OCI-LY7 (cell line): ENCODE measurements around the gene CASK. TPM values are rescaled to one million over a fixed set of nuclear protein-coding genes. Genes with fewer than 3 reads are reported as not detected.

Experiments
- BruUV-seq: library from RNA; stranded (reverse); fragments of 400-500 nt; replicated peaks from 2 replicates; lab custom pipeline; 2021; lab: Mats Ljungman, UMichigan
- CTCF ChIA-PET: fragments of 300-600 bp; sonication (Branson Sonifier 250); formaldehyde crosslinking; loops from one replicate; lab custom pipeline; 2022; ENCODE audit warnings: antibody characterized with exemption; ENCODE audit not compliant: unreplicated experiment; lab: Charles Lee
- POLR2A ChIA-PET: fragments of 300-600 bp; sonication (Branson Sonifier 250); formaldehyde crosslinking; loops from one replicate; lab custom pipeline; 2022; ENCODE audit warnings: antibody characterized with exemption; lab: Charles Lee
- DNase-seq: peaks from one replicate; pipeline ENCODE4 v3.0.0-alpha.2; 2015; ENCODE audit warnings: low spot score
- H2AFZ ChIP-seq: fragments of 200-600 bp; sonication (generic), shearing (Covaris generic); 2 replicates; pipeline ENCODE4 v1.6.1; 2014; ENCODE audit warnings: mild to moderate bottlenecking, antibody characterized with exemption, low read length, moderate library complexity
- H3K27ac ChIP-seq: fragments of 200-600 bp; sonication (generic); 2 replicates; pipeline ENCODE4 v1.5.1; 2014; ENCODE audit warnings: mixed run types, low read depth, mild to moderate bottlenecking, moderate library complexity, low read length, inconsistent platforms; ENCODE audit not compliant: poor library complexity, severe bottlenecking
- H3K36me3 ChIP-seq: fragments of 200-600 bp; sonication (generic); 2 replicates; pipeline ENCODE4 v1.6.1; 2014; ENCODE audit warnings: mild to moderate bottlenecking, antibody characterized with exemption, low read length, moderate library complexity, mixed read lengths; ENCODE audit not compliant: insufficient read depth
- H3K4me1 ChIP-seq: fragments of 200-600 bp; sonication (generic); 2 replicates; pipeline ENCODE4 v1.5.1; 2014; ENCODE audit warnings: mild to moderate bottlenecking, low read length; ENCODE audit not compliant: insufficient read depth, poor library complexity, severe bottlenecking
- H3K4me2 ChIP-seq: fragments of 200-600 bp; sonication (generic); 2 replicates; pipeline ENCODE4 v1.6.1; 2014; ENCODE audit warnings: mild to moderate bottlenecking, low read length
- H3K4me3 ChIP-seq: fragments of 200-600 bp; sonication (generic); 2 replicates; pipeline ENCODE4 v1.5.1; 2014; ENCODE audit warnings: mild to moderate bottlenecking, low read depth, low read length; ENCODE audit not compliant: poor library complexity, severe bottlenecking
- H3K79me2 ChIP-seq: fragments of 200-600 bp; sonication (generic); 2 replicates; pipeline ENCODE4 v1.6.1; 2016; ENCODE audit warnings: low read depth, mild to moderate bottlenecking, low read length, moderate library complexity, mixed read lengths; ENCODE audit not compliant: insufficient read depth
- H3K9me2 ChIP-seq: fragments of 200-600 bp; sonication (generic); 2 replicates; pipeline ENCODE4 v1.6.1; 2016; ENCODE audit warnings: mild to moderate bottlenecking, low read length, mixed read lengths; ENCODE audit not compliant: insufficient read depth
- H3K9me3 ChIP-seq: fragments of 200-600 bp; sonication (generic); 2 replicates; pipeline ENCODE4 v1.6.1; 2014; ENCODE audit warnings: mild to moderate bottlenecking, mixed run types, low read length, mixed read lengths
- H4K20me1 ChIP-seq: fragments of 200-600 bp; sonication (generic); 2 replicates; pipeline ENCODE4 v1.6.1; 2014; ENCODE audit warnings: mild to moderate bottlenecking, antibody characterized with exemption, low read length, moderate library complexity, mixed read lengths; ENCODE audit not compliant: insufficient read depth
- CTCF ChIP-seq: fragments of 200-600 bp; sonication (generic); conservative IDR thresholded peaks from 2 replicates; pipeline ENCODE4 v1.5.1; 2014; ENCODE audit warnings: mild to moderate bottlenecking, antibody characterized with exemption, low read length, moderate library complexity, mixed read lengths
- EZH2phosphoT487 ChIP-seq: fragments of 200-600 bp; sonication (generic); IDR thresholded peaks from 2 replicates; pipeline ENCODE4 v1.6.1; 2018; ENCODE audit warnings: low read depth, borderline replicate concordance, mild to moderate bottlenecking, mixed run types, antibody characterized with exemption, low read length, moderate library complexity, mixed read lengths
- intact Hi-C: fragments of 100-400 bp; cut with micrococcal nuclease; formaldehyde crosslinking; loops from one replicate; pipeline ENCODE4 v1.10.0; 2022; ENCODE audit not compliant: unreplicated experiment
- total RNA-seq, 2 experiments: library from RNA; depleted of rRNA in 1 of 2; stranded (reverse); fragments of >200 nt in 1 of 2; shearing (Covaris generic) in 1 of 2; gene quantifications; 2 replicates each; pipeline ENCODE4 v1.2.3, GENCODE V29; 2014 to 2022

The CASK gene
- total RNA-seq, 2 experiments from 2014 or later = 18.6 to 29.4 TPM

- ChIA-PET POLR2A (no interaction called here), CTCF (no interaction called here)
- Histone ChIP-seq H3K9me2 (no peaks in the 10 kb centered on the region), H3K36me3 (peaks cover 9% of the 10 kb centered on the region), H3K4me1 (no peaks in the 10 kb centered on the region), H2AFZ (no peak overlapping the region), H3K4me3 (no peak overlapping the region), H3K4me2 (no peak overlapping the region), H3K27ac (no peak overlapping the region), H4K20me1 (no peaks in the 10 kb centered on the region), H3K9me3 (no peaks in the 10 kb centered on the region), H3K79me2 (no peaks in the 10 kb centered on the region)
- no TSS peak for BruUV-seq
- no peak for DNase-seq
- intact Hi-C loops = no loop called here
- TF ChIP-seq EZH2phosphoT487 (no peak), CTCF (no peak)
These were observed 250.7 kb downstream of the CASK start for GRCh38 chrX:41672643-41673042.

- BruUV-seq = no TSS peak
- DNase-seq = no peak
- Histone ChIP-seq H3K4me1 (no peaks in the 10 kb centered on the region), H2AFZ (no peak overlapping the region), H4K20me1 (no peaks in the 10 kb centered on the region), H3K4me3 (no peak overlapping the region), H3K9me2 (no peaks in the 10 kb centered on the region), H3K27ac (no peak overlapping the region), H3K36me3 (peaks cover 9% of the 10 kb centered on the region), H3K9me3 (no peaks in the 10 kb centered on the region), H3K79me2 (no peaks in the 10 kb centered on the region), H3K4me2 (no peak overlapping the region)
- ChIA-PET POLR2A (no interaction called here), CTCF (no interaction called here)
- no peak for TF ChIP-seq EZH2phosphoT487
- TF ChIP-seq CTCF = no peak
- intact Hi-C loops = no loop called here
These were observed 252.3 kb downstream of the CASK start for GRCh38 chrX:41671082-41671481.

GRCh38 chrX:41670112-41670511 lies 253.2 kb downstream of the CASK start:
- Histone ChIP-seq H3K4me3 (no peak overlapping the region), H4K20me1 (no peaks in the 10 kb centered on the region), H3K79me2 (no peaks in the 10 kb centered on the region), H3K36me3 (peaks cover 9% of the 10 kb centered on the region), H3K4me2 (no peak overlapping the region), H3K4me1 (no peaks in the 10 kb centered on the region), H2AFZ (no peak overlapping the region), H3K9me2 (no peaks in the 10 kb centered on the region), H3K27ac (no peak overlapping the region), H3K9me3 (no peaks in the 10 kb centered on the region)
- CTCF ChIA-PET = no interaction called here
- BruUV-seq = no TSS peak
- POLR2A ChIA-PET = no interaction called here
- DNase-seq = no peak
- intact Hi-C loops = no loop called here
- no peak for TF ChIP-seq CTCF
- no peak for TF ChIP-seq EZH2phosphoT487
